Bone marrow (tissue), 2 donors: ENCODE data around the gene PDLIM7.
A peak's percentile ranks its signal among the peaks of the same experiment; 100 is the strongest.

Source experiments
- DNase-seq, 2 donors: peaks; one replicate each; lab custom pipeline; 2025; lab: John Stamatoyannopoulos, UW

The PDLIM7 gene

GRCh38 chr5:177456976-177457851 is 40.2 kb downstream of the PDLIM7 start:
- peak; percentile 26 to 56 for DNase-seq

DNA sequence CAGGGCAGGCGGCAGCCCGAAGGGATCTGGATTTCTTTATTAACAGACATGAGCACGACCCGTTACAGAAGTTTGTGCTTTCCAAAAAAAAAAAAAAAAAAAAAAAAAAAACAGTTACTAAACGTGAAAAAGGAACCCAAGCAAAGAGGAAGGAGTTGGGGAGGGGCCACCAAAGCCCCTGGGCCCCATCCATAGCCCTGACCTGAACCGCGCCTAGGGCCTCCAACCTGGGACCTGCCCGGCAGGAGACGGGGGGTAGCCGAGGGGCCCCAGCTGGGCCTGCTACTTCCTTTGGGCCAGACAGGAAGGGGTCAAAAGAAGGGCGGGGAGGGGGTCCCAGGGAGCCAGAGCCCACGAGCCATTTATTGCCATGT is 40.8 kb downstream of the PDLIM7 start:
- no peak for DNase-seq

DNA sequence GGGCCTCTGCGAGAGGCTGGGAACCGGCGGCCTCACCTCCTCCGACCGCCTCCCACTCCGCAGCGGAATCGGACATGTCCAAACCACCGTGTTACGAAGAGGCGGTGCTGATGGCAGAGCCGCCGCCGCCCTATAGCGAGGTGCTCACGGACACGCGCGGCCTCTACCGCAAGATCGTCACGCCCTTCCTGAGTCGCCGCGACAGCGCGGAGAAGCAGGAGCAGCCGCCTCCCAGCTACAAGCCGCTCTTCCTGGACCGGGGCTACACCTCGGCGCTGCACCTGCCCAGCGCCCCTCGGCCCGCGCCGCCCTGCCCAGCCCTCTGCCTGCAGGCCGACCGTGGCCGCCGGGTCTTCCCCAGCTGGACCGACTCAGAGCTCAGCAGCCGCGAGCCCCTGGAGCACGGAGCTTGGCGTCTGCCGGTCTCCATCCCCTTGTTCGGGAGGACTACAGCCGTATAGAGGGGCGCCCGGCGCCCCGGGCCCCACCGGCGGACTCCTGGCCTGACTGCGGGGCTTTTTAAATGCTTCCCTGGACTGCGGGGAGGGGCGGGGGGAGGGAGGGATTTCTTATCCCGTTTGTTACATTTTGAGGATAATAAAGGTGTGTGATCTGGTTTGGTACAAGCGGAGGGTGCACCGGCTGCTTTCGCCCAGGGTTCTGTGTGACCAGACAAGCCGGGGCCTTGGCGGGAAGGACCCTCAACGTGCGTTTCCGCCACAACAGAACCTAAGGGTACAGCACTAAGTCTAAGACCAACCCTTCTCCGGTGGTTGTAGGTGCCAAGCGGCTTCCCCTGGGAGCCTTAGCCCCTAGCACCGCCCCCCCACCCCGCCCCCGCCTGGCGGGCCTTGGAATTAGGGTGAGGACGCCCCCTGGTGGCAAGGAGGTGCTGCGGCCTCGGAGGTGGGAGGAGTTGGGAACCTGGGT is 41.5 kb downstream of the PDLIM7 start:
- DNase-seq: peak; percentile 74 to 84

DNA sequence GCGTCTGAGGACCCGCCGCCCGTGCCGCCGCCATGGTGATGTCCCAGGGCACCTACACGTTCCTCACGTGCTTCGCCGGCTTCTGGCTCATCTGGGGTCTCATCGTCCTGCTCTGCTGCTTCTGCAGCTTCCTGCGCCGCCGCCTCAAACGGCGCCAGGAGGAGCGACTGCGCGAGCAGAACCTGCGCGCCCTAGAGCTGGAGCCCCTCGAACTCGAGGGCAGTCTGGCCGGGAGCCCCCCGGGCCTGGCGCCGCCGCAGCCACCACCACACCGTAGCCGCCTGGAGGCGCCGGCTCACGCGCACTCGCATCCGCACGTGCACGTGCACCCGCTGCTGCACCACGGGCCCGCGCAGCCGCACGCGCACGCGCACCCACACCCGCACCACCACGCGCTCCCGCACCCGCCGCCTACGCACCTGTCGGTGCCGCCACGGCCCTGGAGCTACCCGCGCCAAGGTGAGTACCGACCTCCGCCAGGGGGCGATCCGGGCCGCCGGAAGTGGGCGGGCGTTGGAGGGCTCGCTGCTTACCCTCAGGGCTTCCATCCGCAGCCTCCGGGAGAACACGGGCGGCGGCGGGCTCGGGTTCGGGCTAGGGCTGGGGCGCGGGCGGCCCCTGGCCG is 42.3 kb downstream of the PDLIM7 start:
- peak; percentile 44 to 71 for DNase-seq

GRCh38 chr5:177454397-177455035 is 42.9 kb downstream of the PDLIM7 start:
- DNase-seq: peak; percentile 71 to 89

DNA sequence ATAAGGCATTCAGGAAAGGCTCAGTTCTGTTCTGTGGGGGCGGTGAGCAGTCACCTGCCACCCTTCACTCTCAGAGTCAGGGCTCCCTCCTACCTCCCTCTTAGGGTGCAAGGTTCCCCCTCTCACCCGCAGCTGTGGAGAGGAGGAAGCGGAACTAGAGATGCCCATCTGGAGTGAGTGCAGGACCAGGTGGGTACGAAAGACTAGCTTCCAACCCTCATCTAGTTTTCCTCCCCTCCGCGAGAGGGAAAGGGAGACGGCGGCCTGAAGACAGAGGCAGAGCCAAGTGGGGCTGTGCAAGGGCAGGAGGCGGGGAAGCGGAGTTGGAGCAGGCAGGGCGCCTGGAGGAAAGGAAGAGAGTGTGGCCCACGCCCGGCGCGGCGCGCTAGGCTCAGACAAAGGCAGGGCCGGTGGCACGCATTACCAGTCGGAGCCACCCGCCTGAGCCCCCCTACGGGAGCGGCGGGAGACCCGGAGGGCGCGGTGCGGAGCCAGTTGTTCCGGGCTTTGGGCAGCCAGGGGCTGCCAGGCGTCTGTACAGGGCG is 43.5 kb downstream of the PDLIM7 start:
- DNase-seq: peak in 1 of 2 donors; percentile 13

GRCh38 chr5:177452688-177453638 is 44.4 kb downstream of the PDLIM7 start:
- no peak for DNase-seq

DNA sequence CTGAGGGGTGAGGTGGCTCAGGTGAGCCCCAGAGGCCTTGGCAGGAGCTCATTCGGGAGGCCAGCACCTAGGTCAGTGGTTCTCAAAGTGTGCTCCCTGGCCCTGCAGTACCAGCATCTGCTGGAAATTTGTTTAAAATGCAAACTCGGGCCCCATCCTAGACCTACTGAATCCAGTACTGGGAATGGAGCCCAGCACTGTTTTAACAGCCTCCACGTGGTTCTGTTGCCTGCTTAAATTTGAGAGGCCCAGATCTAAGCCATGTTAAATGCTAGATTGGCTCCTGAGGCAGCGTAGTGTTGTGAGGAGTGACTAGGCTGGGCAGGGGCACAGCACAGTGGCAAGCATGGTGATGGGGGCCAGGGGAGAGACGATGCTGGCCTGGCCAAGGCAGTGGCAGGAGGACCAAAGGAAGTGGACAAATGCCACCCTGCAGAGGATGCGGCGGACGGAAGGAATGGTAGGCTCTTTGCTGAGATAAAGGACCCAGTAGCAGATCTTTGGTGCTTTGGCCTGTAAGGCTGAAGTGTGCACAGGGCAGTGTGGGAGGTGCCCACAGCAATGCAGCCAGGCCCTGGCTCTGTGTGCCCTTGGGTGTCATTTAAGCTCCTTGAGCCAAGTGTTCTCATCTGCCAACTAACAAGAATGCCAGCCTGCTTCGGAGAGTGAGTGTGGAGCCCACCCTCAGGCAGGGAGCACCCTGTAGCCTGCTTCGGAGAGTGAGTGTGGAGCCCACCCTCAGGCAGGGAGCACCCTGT is 46.6 kb downstream of the PDLIM7 start:
- DNase-seq: no peak

GRCh38 chr5:177449140-177450061 is 48.0 kb downstream of the PDLIM7 start:
- DNase-seq: no peak

- DNase-seq: no peak
Observed at GRCh38 chr5:177448244-177448950, 49.0 kb downstream of the PDLIM7 start.

- DNase-seq: peak in 1 of 2 donors; percentile 36
Observed at GRCh38 chr5:177447611-177448243, 49.7 kb downstream of the PDLIM7 start.

- no peak for DNase-seq
Observed at GRCh38 chr5:177447066-177447610, 50.3 kb downstream of the PDLIM7 start.

- peak; percentile 18 to 23 for DNase-seq
Observed at GRCh38 chr5:177446200-177447065, 51.0 kb downstream of the PDLIM7 start, which contains the start of gene PRR7. PRR7 (plus strand) TSS chr5:177446814; CDS start chr5:177455068, 8,254 bp downstream.

DNA sequence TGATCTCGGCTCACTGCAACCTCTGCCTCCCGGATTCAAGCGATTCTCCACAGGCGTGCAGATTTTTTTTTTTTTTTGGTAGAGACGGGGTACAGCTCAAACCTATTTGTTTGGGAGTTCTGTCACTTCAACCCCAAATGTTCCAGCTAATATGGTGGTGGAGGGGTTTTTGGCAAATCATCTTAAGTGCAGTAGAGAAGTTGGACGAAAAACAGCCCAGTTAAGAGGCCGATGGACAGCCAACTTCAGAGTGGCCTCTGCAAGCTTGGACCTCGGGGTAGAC is 51.5 kb downstream of the PDLIM7 start:
- no peak for DNase-seq

DNA sequence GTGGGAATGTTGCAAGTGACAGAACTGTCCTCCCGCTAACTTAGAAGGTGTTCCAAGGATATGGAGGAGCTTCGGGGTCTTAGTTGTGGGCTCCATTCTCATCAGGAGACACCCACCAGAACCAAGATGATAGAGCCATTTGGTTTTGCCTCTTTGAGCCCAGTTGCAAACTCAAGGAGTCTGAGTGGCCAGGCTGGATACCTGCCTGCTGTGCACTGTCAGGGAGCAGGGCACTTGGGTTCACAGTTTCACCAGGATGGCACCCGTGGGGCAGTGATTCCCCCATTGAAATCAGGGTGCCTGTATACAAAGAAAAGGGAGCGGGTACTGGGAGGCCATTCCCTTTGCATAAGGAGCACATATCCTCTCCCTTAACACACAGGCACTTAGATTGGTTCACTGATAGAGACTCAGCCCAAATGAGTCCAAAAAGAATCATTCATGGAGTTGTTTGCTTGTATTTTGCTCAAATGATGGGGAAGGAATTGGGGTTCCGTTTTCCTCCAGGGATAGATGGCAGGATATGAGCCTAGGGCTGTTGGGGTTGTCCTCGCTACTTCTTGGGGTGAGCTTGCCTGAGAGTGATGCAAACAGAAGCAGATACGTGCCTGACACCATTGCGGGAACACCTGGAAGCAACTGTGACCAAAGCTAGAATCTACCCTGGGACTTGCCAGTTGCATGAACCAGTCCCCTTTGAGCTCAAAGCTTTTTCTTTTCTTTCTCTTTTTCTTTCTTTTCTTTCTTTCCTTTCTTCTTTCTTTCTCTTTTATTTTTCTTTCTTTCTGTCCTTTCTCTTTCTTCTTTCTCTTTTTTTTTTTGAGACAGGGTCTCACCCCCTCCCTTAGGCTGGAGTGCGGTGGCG is 52.1 kb downstream of the PDLIM7 start:
- DNase-seq: no peak
